GM19099 (cell line): ENCODE measurements around the gene YWHAH.

ENCODE experiments used
- POLR2A ChIP-seq: IDR thresholded peaks from 3 replicates; pipeline ENCODE4 v1.6.1; 2011; ENCODE audit warnings: low read depth; ENCODE audit not compliant: insufficient read length; ENCODE audit errors: extremely low read depth

YWHAH gene

GRCh38 chr22:31980628-31981027 is 36.3 kb downstream of the YWHAH start:
- TF ChIP-seq POLR2A, result no peak

GRCh38 chr22:31983911-31984656 is 39.7 kb downstream of the YWHAH start:
- TF ChIP-seq POLR2A, result no peak

- TF ChIP-seq POLR2A, result no peak
Observed at GRCh38 chr22:31987218-31987617, 42.9 kb downstream of the YWHAH start.

- TF ChIP-seq POLR2A, result no peak
Observed at GRCh38 chr22:31991102-31991839, 46.9 kb downstream of the YWHAH start.

GRCh38 chr22:31995046-31995445 is 50.7 kb downstream of the YWHAH start:
- no peak for TF ChIP-seq POLR2A

GRCh38 chr22:31995807-31996206 is 51.5 kb downstream of the YWHAH start:
- no peak for TF ChIP-seq POLR2A

GRCh38 chr22:31998784-31999385 is 54.5 kb downstream of the YWHAH start:
- TF ChIP-seq POLR2A, result no peak

GRCh38 chr22:32000181-32000580 is 55.8 kb downstream of the YWHAH start:
- no peak for TF ChIP-seq POLR2A

GRCh38 chr22:32005453-32005852 is 61.1 kb downstream of the YWHAH start:
- TF ChIP-seq POLR2A, result no peak
